Tibial nerve (tissue), 4 donors: ENCODE results near the gene CD63. TPM values are rescaled to one million over a fixed set of nuclear protein-coding genes. Genes with fewer than 3 reads are reported as not detected.

Experiments
- DNase-seq, 2 donors: peaks; one replicate each; pipeline ENCODE4 v3.0.0-alpha.2; 2019; ENCODE audit warnings: low spot score in 2 of 2
- H3K27ac ChIP-seq, 4 donors: fragments of 200-600 bp; sonication (generic) in 3 of 4; one replicate each; pipeline ENCODE4 v1.5.1; 2017 to 2019; ENCODE audit warnings: mild to moderate bottlenecking in 1 of 4
- H3K27me3 ChIP-seq, 2 donors: fragments of 200-600 bp; sonication (generic) in 1 of 2; one replicate each; pipeline versions ENCODE4 v1.5.1 to v1.6.0; 2017 to 2019
- H3K36me3 ChIP-seq, 3 donors: fragments of 200-600 bp; sonication (generic); one replicate each; pipeline ENCODE4 v1.5.1; 2018 to 2019
- H3K4me1 ChIP-seq, 4 donors: fragments of 200-600 bp; sonication (generic) in 3 of 4; one replicate each; pipeline ENCODE4 v1.5.1; 2017 to 2019
- H3K4me3 ChIP-seq, 4 donors: fragments of 200-600 bp; sonication (generic) in 3 of 4; one replicate each; pipeline ENCODE4 v1.5.1; 2017 to 2019; ENCODE audit warnings: mild to moderate bottlenecking in 1 of 4, moderate library complexity in 1 of 4
- H3K9me3 ChIP-seq, 4 donors: fragments of 200-600 bp; sonication (generic) in 3 of 4; one replicate each; pipeline ENCODE4 v1.5.1; 2017 to 2019
- EP300 ChIP-seq, 2 donors: sonication (generic); formaldehyde crosslinking; IDR thresholded peaks; one replicate each; pipeline ENCODE4 v1.6.1; 2017; ENCODE audit warnings: antibody characterized with exemption in 2 of 2, mild to moderate bottlenecking in 1 of 2
- POLR2A ChIP-seq, 2 donors: fragments of 450-650 bp; IDR thresholded peaks; one replicate each; pipeline ENCODE4 v1.6.1; 2017; ENCODE audit warnings: antibody characterized with exemption in 2 of 2, mild to moderate bottlenecking in 2 of 2, moderate library complexity in 2 of 2
- WGBS, 2 donors: methylation state at CpG; one replicate each; pipeline ENCODE4 v1.1.5; 2018; 5-methylcytosine and 5-hydroxymethylcytosine counted together
- total RNA-seq, 4 donors: library from RNA; depleted of rRNA; stranded (reverse); fragments of >200 nt; gene quantifications; one replicate each; pipeline ENCODE4 v1.1.0, GENCODE V29; 2016
- TF ChIP-seq, protein P1 (sequence below), 5 experiments: fragments of 200-600 bp in 3 of 5; fragments of 450-650 bp in 2 of 5; sonication (generic) in 3 of 5; IDR thresholded peaks; one replicate each; pipeline ENCODE4 v1.5.1; 2016 to 2019; ENCODE audit warnings: antibody characterized with exemption in 5 of 5, mild to moderate bottlenecking in 3 of 5, moderate library complexity in 2 of 5

CD63 gene
- total RNA-seq, 4 donors from 2014 or later = 478 to 624 (median 544) TPM

DNA sequence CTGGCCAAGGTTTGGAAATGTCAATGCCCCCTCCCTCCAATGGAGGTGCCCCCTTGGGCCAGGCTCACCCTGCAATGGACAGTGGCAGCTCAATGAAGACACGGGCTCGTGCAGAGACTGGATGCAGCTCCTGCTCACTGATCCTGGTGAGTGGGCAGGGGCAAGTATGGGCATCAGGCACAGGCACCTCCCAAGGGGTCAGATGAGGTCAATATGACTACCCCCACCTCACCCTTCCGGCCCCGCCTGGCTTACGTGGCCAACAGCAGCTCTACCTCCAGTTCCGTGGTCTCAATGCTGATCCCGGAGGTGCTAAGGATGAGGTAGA lies 34.7 kb downstream of the CD63 start:
- WGBS, 2 donors = 87 to 90% methylated on average over 6 to 7 of the region's 7 CpGs
- Histone ChIP-seq H3K27ac (no peak overlapping the region), H3K4me3 (no peak overlapping the region), H3K4me1 (peaks cover 0 to 1% (median 0%) of the 10 kb centered on the region in 4 donors), H3K36me3 (peaks cover 0 to 82% (median 0%) of the 10 kb centered on the region in 3 donors), H3K9me3 (no peaks in the 10 kb centered on the region), H3K27me3 (no peaks in the 10 kb centered on the region)
- no peak for DNase-seq
- TF ChIP-seq POLR2A (IDR thresholded peaks at IDR 0.05) (no peak), EP300 (IDR thresholded peaks at IDR 0.05) (no peak)
- TF ChIP-seq, protein P1, sequence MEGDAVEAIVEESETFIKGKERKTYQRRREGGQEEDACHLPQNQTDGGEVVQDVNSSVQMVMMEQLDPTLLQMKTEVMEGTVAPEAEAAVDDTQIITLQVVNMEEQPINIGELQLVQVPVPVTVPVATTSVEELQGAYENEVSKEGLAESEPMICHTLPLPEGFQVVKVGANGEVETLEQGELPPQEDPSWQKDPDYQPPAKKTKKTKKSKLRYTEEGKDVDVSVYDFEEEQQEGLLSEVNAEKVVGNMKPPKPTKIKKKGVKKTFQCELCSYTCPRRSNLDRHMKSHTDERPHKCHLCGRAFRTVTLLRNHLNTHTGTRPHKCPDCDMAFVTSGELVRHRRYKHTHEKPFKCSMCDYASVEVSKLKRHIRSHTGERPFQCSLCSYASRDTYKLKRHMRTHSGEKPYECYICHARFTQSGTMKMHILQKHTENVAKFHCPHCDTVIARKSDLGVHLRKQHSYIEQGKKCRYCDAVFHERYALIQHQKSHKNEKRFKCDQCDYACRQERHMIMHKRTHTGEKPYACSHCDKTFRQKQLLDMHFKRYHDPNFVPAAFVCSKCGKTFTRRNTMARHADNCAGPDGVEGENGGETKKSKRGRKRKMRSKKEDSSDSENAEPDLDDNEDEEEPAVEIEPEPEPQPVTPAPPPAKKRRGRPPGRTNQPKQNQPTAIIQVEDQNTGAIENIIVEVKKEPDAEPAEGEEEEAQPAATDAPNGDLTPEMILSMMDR (IDR thresholded peaks at IDR 0.05) = no peak

DNA sequence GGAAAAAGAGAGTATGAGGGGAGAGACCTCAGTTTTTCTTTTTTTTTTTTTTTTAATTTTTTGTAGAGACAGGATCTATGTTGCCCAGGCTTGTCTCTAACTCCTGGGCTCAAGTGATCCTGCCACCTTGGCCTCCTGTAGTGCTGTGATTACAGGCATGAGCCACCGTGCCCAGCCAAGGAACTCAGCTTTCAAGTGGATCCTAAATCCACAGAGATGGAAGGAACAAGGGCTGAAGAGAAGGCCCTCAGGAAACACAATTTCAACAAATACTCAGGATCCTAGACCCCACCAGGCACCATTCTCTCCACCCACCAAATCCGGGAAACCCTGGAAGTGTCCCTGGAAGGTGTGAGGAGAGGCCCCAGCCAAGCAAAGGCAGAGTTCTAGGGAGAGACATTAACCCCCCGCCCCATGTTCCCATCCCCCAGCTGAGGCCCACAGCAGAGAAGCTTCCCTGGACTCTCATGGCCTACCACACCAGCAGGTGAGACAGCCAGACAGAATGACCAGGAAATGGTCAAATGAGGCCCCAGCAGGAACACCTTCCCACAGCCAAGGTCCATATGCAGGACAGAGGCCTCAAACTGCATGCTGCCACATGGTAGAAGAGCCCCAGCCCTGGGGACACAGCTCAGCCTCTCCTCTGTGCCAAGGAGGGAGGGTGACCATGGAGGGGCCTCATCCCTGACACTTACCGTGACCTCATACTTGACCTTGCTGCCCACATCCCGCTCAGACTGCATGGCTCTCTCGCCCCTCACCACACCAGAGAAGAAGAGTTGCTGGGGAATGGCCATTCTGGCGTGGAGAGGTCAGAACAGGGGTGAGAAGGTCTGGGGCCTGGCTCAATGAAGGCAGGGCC lies 35.3 kb downstream of the CD63 start:
- TF ChIP-seq POLR2A (IDR thresholded peaks at IDR 0.05) (no peak), EP300 (IDR thresholded peaks at IDR 0.05) (no peak)
- TF ChIP-seq, protein P1 (IDR thresholded peaks at IDR 0.05) = no peak
- Histone ChIP-seq H3K27ac (no peak overlapping the region), H3K9me3 (no peaks in the 10 kb centered on the region), H3K4me3 (no peak overlapping the region), H3K27me3 (no peaks in the 10 kb centered on the region), H3K4me1 (no peaks in the 10 kb centered on the region), H3K36me3 (peaks cover 0 to 81% (median 0%) of the 10 kb centered on the region in 3 donors)
- DNase-seq = no peak
- WGBS, 2 donors = 80 to 86% methylated on average over 7 of the region's 7 CpGs

DNA sequence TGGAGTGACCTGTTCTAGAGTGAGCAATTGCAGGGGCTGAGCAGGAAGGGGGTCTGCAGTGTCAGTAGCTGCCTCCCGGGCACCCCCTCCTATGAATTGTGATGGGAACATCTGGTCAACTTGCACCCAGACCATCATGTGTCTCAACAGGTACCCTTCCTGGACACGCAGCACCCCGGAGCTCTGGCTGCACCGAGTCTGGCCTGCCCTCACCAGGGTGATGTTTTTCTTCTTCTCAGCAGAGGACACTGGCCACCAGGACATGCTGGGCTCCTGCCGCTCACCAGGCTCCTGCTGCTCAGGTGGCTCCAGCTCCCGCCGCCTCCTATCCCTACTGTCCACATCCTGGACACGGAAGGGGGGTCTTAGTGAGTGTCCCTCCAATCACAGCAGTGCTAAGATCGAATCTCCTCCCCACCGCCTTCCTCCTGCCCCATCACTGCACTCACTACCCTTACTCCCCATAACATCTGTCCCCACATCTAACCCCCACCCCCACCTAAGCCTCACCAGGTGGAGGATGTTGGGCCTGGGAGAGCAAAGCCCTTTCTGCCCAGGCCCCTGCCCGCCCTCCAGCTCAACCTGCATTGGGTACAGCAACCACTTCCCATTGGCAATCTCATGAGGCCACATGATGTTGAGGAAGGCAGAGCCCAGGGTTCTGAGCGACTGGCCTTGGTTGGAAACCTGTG lies 36.0 kb downstream of the CD63 start:
- H3K9me3 ChIP-seq = no peaks in the 10 kb centered on the region
- no peak for DNase-seq
- H3K36me3 ChIP-seq = peaks cover 0 to 81% (median 0%) of the 10 kb centered on the region in 3 donors
- no peaks in the 10 kb centered on the region for H3K27me3 ChIP-seq
- TF ChIP-seq, protein P1 (IDR thresholded peaks at IDR 0.05) = no peak
- TF ChIP-seq POLR2A (IDR thresholded peaks at IDR 0.05) (no peak), EP300 (IDR thresholded peaks at IDR 0.05) (no peak)
- H3K4me3 ChIP-seq = no peak overlapping the region
- no peak overlapping the region for H3K27ac ChIP-seq
- 94 to 97% methylated on average over 11 to 12 of the region's 12 CpGs for WGBS, 2 donors
- H3K4me1 ChIP-seq = no peaks in the 10 kb centered on the region

DNA sequence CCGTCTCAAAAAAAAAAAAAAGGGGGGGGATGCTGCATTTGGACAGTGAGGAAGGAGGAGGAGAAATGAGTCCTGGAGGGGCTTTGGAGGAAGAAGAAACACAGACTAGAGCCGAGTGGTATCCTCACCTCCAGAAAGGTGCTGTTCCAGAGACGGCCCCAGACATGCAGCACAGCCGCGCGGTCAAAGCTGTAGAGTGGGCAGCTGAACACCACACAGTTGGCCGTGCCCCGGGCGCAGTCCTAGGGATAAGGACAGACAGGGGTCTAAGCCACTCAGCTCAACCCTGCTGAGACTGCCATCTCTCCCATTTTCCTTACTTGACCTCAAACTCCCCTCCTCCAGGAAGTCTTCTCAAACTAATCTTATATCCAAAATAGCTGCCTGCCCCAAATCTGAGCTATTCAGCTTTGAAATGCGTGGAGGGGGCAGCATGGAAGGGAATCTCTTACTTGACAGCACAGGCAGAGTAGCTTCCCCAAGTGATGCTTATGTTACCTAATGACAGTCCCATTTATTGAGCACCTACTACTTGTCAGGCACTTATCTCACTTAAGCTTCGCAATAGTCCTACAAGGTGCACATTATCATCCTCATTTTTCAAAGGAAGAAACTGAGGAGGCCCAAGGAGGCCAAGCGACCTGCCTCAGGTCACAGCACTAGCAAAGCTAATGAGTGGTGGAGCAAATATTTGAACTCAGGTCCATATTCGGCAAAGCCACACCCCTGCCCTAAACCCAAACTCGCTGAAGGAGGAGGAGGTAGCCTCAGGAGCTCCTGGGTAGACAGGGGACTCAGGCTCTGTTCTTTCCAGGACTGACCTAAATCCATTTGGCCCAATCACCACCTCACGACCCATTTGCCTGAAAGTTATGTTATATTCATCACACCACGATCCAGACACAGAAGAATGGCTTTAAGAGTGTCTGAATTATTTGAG lies 39.8 kb downstream of the CD63 start:
- 90 to 92% methylated on average over 16 of the region's 16 CpGs for WGBS, 2 donors
- no peak overlapping the region for H3K27ac ChIP-seq
- TF ChIP-seq POLR2A (IDR thresholded peaks at IDR 0.05) (no peak), EP300 (IDR thresholded peaks at IDR 0.05) (no peak)
- TF ChIP-seq, protein P1 (IDR thresholded peaks at IDR 0.05) = no peak
- peaks cover 0 to 74% (median 0%) of the 10 kb centered on the region in 3 donors for H3K36me3 ChIP-seq
- no peaks in the 10 kb centered on the region for H3K9me3 ChIP-seq
- H3K27me3 ChIP-seq = no peaks in the 10 kb centered on the region
- H3K4me3 ChIP-seq = no peak overlapping the region
- no peaks in the 10 kb centered on the region for H3K4me1 ChIP-seq
- DNase-seq = no peak
